H9 (cell line): ENCODE data around the gene MBP. TPM values are rescaled to one million over a fixed set of nuclear protein-coding genes. Genes with fewer than 3 reads are reported as not detected.

Experiments used
- DNase-seq: peaks from one replicate; pipeline ENCODE4 v3.0.0-alpha.2; 2017
- H2AFZ ChIP-seq: one replicate; pipeline ENCODE4 v1.6.1; 2013; ENCODE audit warnings: mild to moderate bottlenecking, low read length, control low read depth, moderate library complexity
- H2AK5ac ChIP-seq: 2 replicates; pipeline ENCODE4 v1.6.1; 2013; ENCODE audit warnings: low read length, control low read depth, mixed read lengths; ENCODE audit not compliant: insufficient read length
- H2BK120ac ChIP-seq: one replicate; pipeline ENCODE4 v1.6.1; 2013; ENCODE audit warnings: low read depth, mild to moderate bottlenecking, low read length, control low read depth, inconsistent platforms; ENCODE audit not compliant: poor library complexity, severe bottlenecking
- H2BK12ac ChIP-seq: 2 replicates; pipeline ENCODE4 v1.6.1; 2013; ENCODE audit warnings: low read length, control low read depth, mixed read lengths, low read depth; ENCODE audit not compliant: insufficient read length
- H2BK15ac ChIP-seq: 2 replicates; pipeline ENCODE4 v1.6.1; 2013; ENCODE audit warnings: low read depth, low read length, control low read depth
- H2BK20ac ChIP-seq: one replicate; pipeline ENCODE4 v1.6.1; 2013; ENCODE audit warnings: low read depth, mild to moderate bottlenecking, low read length, control low read depth, inconsistent platforms; ENCODE audit not compliant: poor library complexity, severe bottlenecking
- H2BK5ac ChIP-seq: 2 replicates; pipeline ENCODE4 v1.6.1; 2013; ENCODE audit warnings: low read length, control low read depth, mixed read lengths; ENCODE audit not compliant: insufficient read length
- H3K14ac ChIP-seq: 2 replicates; pipeline ENCODE4 v1.6.1; 2013; ENCODE audit warnings: low read length, control low read depth; ENCODE audit not compliant: insufficient read depth
- H3K18ac ChIP-seq: 2 replicates; pipeline ENCODE4 v1.6.1; 2013; ENCODE audit warnings: low read depth, mild to moderate bottlenecking, mixed read lengths, low read length, control low read depth; ENCODE audit not compliant: insufficient read length
- H3K23ac ChIP-seq: 2 replicates; pipeline ENCODE4 v1.6.1; 2013; ENCODE audit warnings: low read length, control low read depth, mixed read lengths, low read depth; ENCODE audit not compliant: insufficient read length
- H3K23me2 ChIP-seq: 2 replicates; pipeline ENCODE4 v1.6.1; 2013; ENCODE audit warnings: low read depth, mild to moderate bottlenecking, mixed read lengths, low read length, control low read depth; ENCODE audit not compliant: insufficient read length, poor library complexity, severe bottlenecking
- H3K27ac ChIP-seq: 2 replicates; pipeline ENCODE4 v1.5.1; 2013; ENCODE audit warnings: low read length, control low read depth, mixed read lengths, low read depth; ENCODE audit not compliant: insufficient read length
- H3K27me3 ChIP-seq: 2 replicates; pipeline ENCODE4 v1.6.1; 2013; ENCODE audit warnings: low read length, control low read depth, inconsistent platforms; ENCODE audit not compliant: insufficient read depth
- H3K4ac ChIP-seq: 2 replicates; pipeline ENCODE4 v1.6.1; 2013; ENCODE audit warnings: low read depth, mild to moderate bottlenecking, control low read depth, inconsistent platforms, low read length, moderate library complexity
- H3K4me1 ChIP-seq: 2 replicates; pipeline ENCODE4 v1.6.1; 2013; ENCODE audit warnings: low read length, control low read depth, inconsistent platforms; ENCODE audit not compliant: insufficient read depth
- H3K4me2 ChIP-seq: 2 replicates; pipeline ENCODE4 v1.6.1; 2013; ENCODE audit warnings: low read length, control low read depth, mixed read lengths; ENCODE audit not compliant: insufficient read length, insufficient read depth
- H3K56ac ChIP-seq: 2 replicates; pipeline ENCODE4 v1.6.1; 2013; ENCODE audit warnings: low read depth, mild to moderate bottlenecking, mixed read lengths, low read length, control low read depth; ENCODE audit not compliant: insufficient read length
- H3K79me1 ChIP-seq: 2 replicates; pipeline ENCODE4 v1.6.1; 2013; ENCODE audit warnings: low read depth, mild to moderate bottlenecking, moderate library complexity, low read length, control low read depth, inconsistent platforms; ENCODE audit not compliant: insufficient read depth, poor library complexity, severe bottlenecking
- H3K79me2 ChIP-seq: 2 replicates; pipeline ENCODE4 v1.6.1; 2013; ENCODE audit warnings: low read length, control low read depth, inconsistent platforms; ENCODE audit not compliant: insufficient read depth
- H3K9ac ChIP-seq: 2 replicates; pipeline ENCODE4 v1.6.1; 2013; ENCODE audit warnings: low read length, control low read depth, mixed read lengths; ENCODE audit not compliant: insufficient read length; ENCODE audit errors: extremely low read depth
- H3K9me3 ChIP-seq: one replicate; pipeline ENCODE4 v1.6.1; 2013; ENCODE audit warnings: low read depth, low read length, inconsistent platforms; ENCODE audit not compliant: control insufficient read depth
- H3T11ph ChIP-seq: one replicate; pipeline ENCODE4 v1.6.1; 2013; ENCODE audit warnings: mild to moderate bottlenecking, low read length, control low read depth, inconsistent platforms
- H4K20me1 ChIP-seq: one replicate; pipeline ENCODE4 v1.6.1; 2013; ENCODE audit not compliant: control insufficient read depth, insufficient read length, insufficient read depth
- H4K5ac ChIP-seq: 2 replicates; pipeline ENCODE4 v1.6.1; 2013; ENCODE audit warnings: low read depth, mild to moderate bottlenecking, mixed read lengths, low read length, control low read depth; ENCODE audit not compliant: insufficient read length
- H4K8ac ChIP-seq: replicated peaks from 2 replicates; pipeline ENCODE4 v1.6.1; 2013; ENCODE audit warnings: low read length, control low read depth, mixed read lengths, low read depth; ENCODE audit not compliant: insufficient read length
- H4K91ac ChIP-seq: 2 replicates; pipeline ENCODE4 v1.6.1; 2013; ENCODE audit warnings: low read depth, mild to moderate bottlenecking, moderate library complexity, mixed read lengths, low read length, control low read depth; ENCODE audit not compliant: insufficient read length
- H3K27ac Mint-ChIP-seq, 3 experiments: 2 replicates in 2 of 3; 3 replicates in 1 of 3; pipeline ENCODE4 v1.8.0; 2020 to 2021; ENCODE audit warnings: mixed read lengths in 3 of 3, mild to moderate bottlenecking in 1 of 3, moderate library complexity in 1 of 3
- H3K27me3 Mint-ChIP-seq: 2 replicates; pipeline ENCODE4 v1.8.0; 2021; ENCODE audit warnings: low read depth, mild to moderate bottlenecking, moderate library complexity, mixed read lengths
- H3K36me3 Mint-ChIP-seq, 3 experiments: 2 replicates in 2 of 3; 3 replicates in 1 of 3; pipeline ENCODE4 v1.8.0; 2020 to 2021; ENCODE audit warnings: low read depth in 3 of 3, mixed read lengths in 3 of 3; ENCODE audit not compliant: insufficient read depth in 1 of 3
- H3K4me1 Mint-ChIP-seq, 2 experiments: 2 replicates each; pipeline ENCODE4 v1.8.0; 2020; ENCODE audit warnings: mixed read lengths in 2 of 2
- H3K4me3 Mint-ChIP-seq, 2 experiments: 2 replicates in 1 of 2; 3 replicates in 1 of 2; pipeline ENCODE4 v1.8.0; 2020 to 2021; ENCODE audit warnings: mild to moderate bottlenecking in 2 of 2, mixed read lengths in 2 of 2, moderate library complexity in 1 of 2
- H3K9me3 Mint-ChIP-seq, 2 experiments: 2 replicates in 1 of 2; 3 replicates in 1 of 2; pipeline ENCODE4 v1.8.0; 2020; ENCODE audit warnings: mild to moderate bottlenecking in 2 of 2, mixed read lengths in 2 of 2, moderate library complexity in 1 of 2
- CTCF ChIP-seq: fragments of 200-600 bp; sonication (generic); conservative IDR thresholded peaks from 3 replicates; pipeline ENCODE4 v1.8.0; 2021; ENCODE audit warnings: antibody characterized with exemption, mild to moderate bottlenecking
- WGBS: extraction: QIAGEN DNeasy Blood & Tissue Kit; methylation state at CpG from one replicate; pipeline ENCODE4 v1.1.7; 2013; ENCODE audit warnings: missing lambda C conversion rate, low lambda C conversion rate, mixed read lengths; ENCODE audit not compliant: insufficient read length; ENCODE audit errors: extremely low coverage; 5-methylcytosine and 5-hydroxymethylcytosine counted together
- total RNA-seq: library from RNA; stranded (reverse); gene quantifications from 2 replicates; pipeline ENCODE4 v1.2.1, GENCODE V29; 2021

Gene MBP
- total RNA-seq, 1 experiment from 2014 or later = 8.6 TPM

GRCh38 chr18:77032181-77032701 is 100.3 kb downstream of the MBP start:
- no peaks in the 10 kb centered on the region; the same call in 1 of the 2 replicates for H3K27me3 Mint-ChIP-seq
- H2BK5ac ChIP-seq = no peak overlapping the region
- H3K79me1 ChIP-seq = no peaks in the 10 kb centered on the region
- no peaks in the 10 kb centered on the region for H3K79me2 ChIP-seq
- no CpG with 5 or more reads among the region's 19 CpGs for WGBS
- no peak overlapping the region for H3T11ph ChIP-seq
- no peak overlapping the region for H2AK5ac ChIP-seq
- no peak overlapping the region for H3K9ac ChIP-seq
- H3K4me3 Mint-ChIP-seq = no peak overlapping the region
- no peak overlapping the region for H3K27ac Mint-ChIP-seq
- no peaks in the 10 kb centered on the region for H3K23me2 ChIP-seq
- no peak overlapping the region for H4K8ac ChIP-seq
- no peaks in the 10 kb centered on the region for H3K9me3 ChIP-seq
- H4K91ac ChIP-seq = no peak overlapping the region
- H3K36me3 Mint-ChIP-seq = peaks cover 4 to 10% (median 6%) of the 10 kb centered on the region in 3 experiments; a peak in 4 of 7 replicates
- no peaks in the 10 kb centered on the region for H3K4me1 ChIP-seq
- H2BK15ac ChIP-seq = no peak overlapping the region
- no peaks in the 10 kb centered on the region for H4K20me1 ChIP-seq
- no peak overlapping the region for H3K18ac ChIP-seq
- H2BK12ac ChIP-seq = no peak overlapping the region
- DNase-seq = no peak
- no peaks in the 10 kb centered on the region for H3K4me1 Mint-ChIP-seq
- H2BK120ac ChIP-seq = no peak overlapping the region
- H3K9me3 Mint-ChIP-seq = peaks cover 5 to 7% of the 10 kb centered on the region in 2 experiments; a peak in 4 of 5 replicates
- no peak overlapping the region for H2AFZ ChIP-seq
- H3K27ac ChIP-seq = no peak overlapping the region
- no peak overlapping the region for H4K5ac ChIP-seq
- no peak overlapping the region for H3K56ac ChIP-seq
- H2BK20ac ChIP-seq = no peak overlapping the region
- no peaks in the 10 kb centered on the region for H3K27me3 ChIP-seq
- H3K4me2 ChIP-seq = no peak overlapping the region
- H3K23ac ChIP-seq = no peak overlapping the region
- no peak overlapping the region for H3K14ac ChIP-seq
- H3K4ac ChIP-seq = no peak overlapping the region
- no peak for TF ChIP-seq CTCF
